22Rv1 (cell line): ENCODE data around the gene FGF18.

Source experiments
- ZFX ChIP-seq: fragments of 450-650 bp; IDR thresholded peaks from 2 replicates; pipeline ENCODE4 v1.6.1; 2017; ENCODE audit warnings: antibody characterized with exemption, borderline replicate concordance
- TF ChIP-seq, protein P1 (sequence below): fragments of 450-650 bp; IDR thresholded peaks from 2 replicates; pipeline ENCODE4 v1.5.1; 2017; ENCODE audit warnings: mild to moderate bottlenecking

GRCh38 chr5:171410181-171410580 is 9.3 kb upstream of the FGF18 start:
- TF ChIP-seq, protein P1, sequence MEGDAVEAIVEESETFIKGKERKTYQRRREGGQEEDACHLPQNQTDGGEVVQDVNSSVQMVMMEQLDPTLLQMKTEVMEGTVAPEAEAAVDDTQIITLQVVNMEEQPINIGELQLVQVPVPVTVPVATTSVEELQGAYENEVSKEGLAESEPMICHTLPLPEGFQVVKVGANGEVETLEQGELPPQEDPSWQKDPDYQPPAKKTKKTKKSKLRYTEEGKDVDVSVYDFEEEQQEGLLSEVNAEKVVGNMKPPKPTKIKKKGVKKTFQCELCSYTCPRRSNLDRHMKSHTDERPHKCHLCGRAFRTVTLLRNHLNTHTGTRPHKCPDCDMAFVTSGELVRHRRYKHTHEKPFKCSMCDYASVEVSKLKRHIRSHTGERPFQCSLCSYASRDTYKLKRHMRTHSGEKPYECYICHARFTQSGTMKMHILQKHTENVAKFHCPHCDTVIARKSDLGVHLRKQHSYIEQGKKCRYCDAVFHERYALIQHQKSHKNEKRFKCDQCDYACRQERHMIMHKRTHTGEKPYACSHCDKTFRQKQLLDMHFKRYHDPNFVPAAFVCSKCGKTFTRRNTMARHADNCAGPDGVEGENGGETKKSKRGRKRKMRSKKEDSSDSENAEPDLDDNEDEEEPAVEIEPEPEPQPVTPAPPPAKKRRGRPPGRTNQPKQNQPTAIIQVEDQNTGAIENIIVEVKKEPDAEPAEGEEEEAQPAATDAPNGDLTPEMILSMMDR = no peak
- TF ChIP-seq ZFX = no peak
